Choroid plexus epithelial cell (primary cell): ENCODE measurements around the gene SPRED2.

Source experiments
- DNase-seq: peaks from one replicate; pipeline ENCODE4 v3.0.0-alpha.2; 2010; ENCODE audit warnings: low read depth
- H3K4me3 ChIP-seq: 2 replicates; pipeline ENCODE4 v1.5.1; 2011; ENCODE audit warnings: low read depth, mild to moderate bottlenecking, control low read depth, low read length, moderate library complexity
- CTCF ChIP-seq: conservative IDR thresholded peaks from 2 replicates; pipeline ENCODE4 v1.5.1; 2011; ENCODE audit warnings: low read depth, mild to moderate bottlenecking, control low read depth, inconsistent platforms, low read length, moderate library complexity

Gene SPRED2

GRCh38 chr2:65314801-65315441, 117.5 kb downstream of the SPRED2 start:
- TF ChIP-seq CTCF = no peak
- no peak overlapping the region for H3K4me3 ChIP-seq
- DNase-seq = peak; percentile 35

- no peak overlapping the region for H3K4me3 ChIP-seq
- no peak for TF ChIP-seq CTCF
- no peak for DNase-seq
Measured at GRCh38 chr2:65313954-65314256, 118.5 kb downstream of the SPRED2 start.

GRCh38 chr2:65313126-65313953, 119.1 kb downstream of the SPRED2 start:
- TF ChIP-seq CTCF = no peak
- no peak overlapping the region for H3K4me3 ChIP-seq
- no peak for DNase-seq

- TF ChIP-seq CTCF = no peak
- no peak for DNase-seq
- H3K4me3 ChIP-seq = no peak overlapping the region
Measured at GRCh38 chr2:65311596-65311995, 120.8 kb downstream of the SPRED2 start.

GRCh38 chr2:65311049-65311448, 121.3 kb downstream of the SPRED2 start:
- no peak for TF ChIP-seq CTCF
- no peak for DNase-seq
- no peak overlapping the region for H3K4me3 ChIP-seq

DNA sequence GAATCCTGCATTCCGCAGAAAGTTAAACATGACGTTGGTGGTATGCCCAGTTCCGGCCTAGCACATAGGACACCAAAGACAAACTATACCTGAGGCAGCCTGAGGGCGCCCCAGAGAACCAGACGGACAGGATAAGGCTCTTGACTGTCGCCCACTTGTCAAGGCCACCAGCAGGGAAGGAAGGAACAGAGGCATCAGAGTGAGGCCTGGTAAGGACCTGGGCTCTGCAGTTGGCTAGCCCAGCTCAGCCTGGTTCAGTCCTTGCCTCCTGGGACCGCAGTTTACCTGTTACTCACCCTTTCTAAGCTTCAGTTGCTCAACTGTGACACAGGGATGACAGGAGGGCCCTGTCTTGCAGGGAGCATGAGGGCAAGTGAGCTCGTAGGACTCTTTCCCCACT, 122.7 kb downstream of the SPRED2 start:
- no peak for DNase-seq
- no peak for TF ChIP-seq CTCF
- no peak overlapping the region for H3K4me3 ChIP-seq

- TF ChIP-seq CTCF = no peak
- DNase-seq = no peak
Measured at GRCh38 chr2:65305934-65306333, 126.5 kb downstream of the SPRED2 start.

More at GRCh38 chr2:65305934-65306333, 126.5 kb downstream of the SPRED2 start:
- H3K4me3 ChIP-seq = no peak overlapping the region
